ENCODE data around the gene PPP2R5C. TPM values are rescaled to one million over a fixed set of nuclear protein-coding genes. Genes with fewer than 3 reads are reported as not detected.

PPP2R5C gene
- total and polyA plus RNA-seq, 2 donors (not counting 3 experiments of a cell fraction or from before 2014, with no cell fraction given) = 42.6 to 83.6 TPM

- DNase-seq (ENCODE audit: low read depth, low spot score) = no peak
- intact Hi-C loops (cut with micrococcal nuclease) (no loop called here), dilution Hi-C loops (cut with MboI; ENCODE audit: extremely low pct_ligation_motif_present, low sequenced_read_pairs) (no loop called here)
- H3K27ac ChIP-seq (ENCODE audit: insufficient read depth, low read depth, low read length) = no peak overlapping the region
- ChIA-PET POLR2A (no interaction called here), CTCF (interaction anchor here (0.7 to 1.7 kb wide), 2 partner anchors 11 to 18 kb away, joined by 3 to 5 read pairs; no protein-coding TSS in a partner anchor)
- no peak overlapping the region for H3K4me3 ChIP-seq (replicated peaks in 1 of 3; ENCODE audit: insufficient read depth in 1 of 3, low read depth in 1 of 3, low read length in 3 of 3)
- H2AFZ ChIP-seq (ENCODE audit: low read depth, low read length) = no peak overlapping the region
- no peaks in the 10 kb centered on the region for H3K36me3 ChIP-seq (ENCODE audit: control insufficient read depth in 2 of 2, extremely low read depth in 1 of 2, insufficient read depth in 2 of 2, low read length in 2 of 2)
- H3K9ac ChIP-seq (replicated peaks; ENCODE audit: extremely low read depth, insufficient read depth, low read length) = no peak overlapping the region
- no peak for FAIRE-seq
- no peaks in the 10 kb centered on the region for H4K20me1 ChIP-seq (replicated peaks; ENCODE audit: control insufficient read depth, extremely low read depth, insufficient read depth, low read length)
- no peak overlapping the region for H3K4me2 ChIP-seq (ENCODE audit: insufficient read depth, low read length)
- no peak for TF ChIP-seq MYC (IDR thresholded peaks at IDR 0.05; ENCODE audit: low read depth, low read length)
- peaks cover 4% of the 10 kb centered on the region for H3K4me1 ChIP-seq (ENCODE audit: control insufficient read depth, extremely low read depth, insufficient read depth, low read length)
- no peaks in the 10 kb centered on the region for H3K79me2 ChIP-seq (ENCODE audit: control insufficient read depth, insufficient read depth, low read length)
- no TSS peak for BruUV-seq (replicated peaks)
- peaks cover 13 to 16% of the 10 kb centered on the region in 2 experiments for H3K27me3 ChIP-seq (ENCODE audit: control insufficient read depth in 2 of 2, insufficient read depth in 2 of 2, low read length in 2 of 2)
- no peaks in the 10 kb centered on the region for H3K9me3 ChIP-seq (replicated peaks; ENCODE audit: control insufficient read depth, insufficient read depth, low read length)
- H3K9me1 ChIP-seq (replicated peaks; ENCODE audit: control insufficient read depth, extremely low read depth, insufficient read depth, low read length) = no peaks in the 10 kb centered on the region
These were observed 27.7 kb downstream of the PPP2R5C start for GRCh38 chr14:101789222-101789621.

GRCh38 chr14:101790232-101790631 is 28.7 kb downstream of the PPP2R5C start:
- DNase-seq (ENCODE audit: low read depth, low spot score) (no peak), FAIRE-seq (no peak)
- Histone ChIP-seq H3K9ac (replicated peaks; ENCODE audit: extremely low read depth, insufficient read depth, low read length) (no peak overlapping the region), H3K27ac (ENCODE audit: insufficient read depth, low read depth, low read length) (no peak overlapping the region), H3K79me2 (ENCODE audit: control insufficient read depth, insufficient read depth, low read length) (no peaks in the 10 kb centered on the region), H3K4me2 (ENCODE audit: insufficient read depth, low read length) (no peak overlapping the region), H3K9me1 (replicated peaks; ENCODE audit: control insufficient read depth, extremely low read depth, insufficient read depth, low read length) (no peaks in the 10 kb centered on the region), H3K36me3 (ENCODE audit: control insufficient read depth in 2 of 2, extremely low read depth in 1 of 2, insufficient read depth in 2 of 2, low read length in 2 of 2) (no peaks in the 10 kb centered on the region), H4K20me1 (replicated peaks; ENCODE audit: control insufficient read depth, extremely low read depth, insufficient read depth, low read length) (no peaks in the 10 kb centered on the region), H3K4me1 (ENCODE audit: control insufficient read depth, extremely low read depth, insufficient read depth, low read length) (peaks cover 4% of the 10 kb centered on the region), H3K9me3 (replicated peaks; ENCODE audit: control insufficient read depth, insufficient read depth, low read length) (no peaks in the 10 kb centered on the region), H2AFZ (ENCODE audit: low read depth, low read length) (no peak overlapping the region), H3K27me3 (ENCODE audit: control insufficient read depth in 2 of 2, insufficient read depth in 2 of 2, low read length in 2 of 2) (peaks cover 7 to 10% of the 10 kb centered on the region in 2 experiments), H3K4me3 (replicated peaks in 1 of 3; ENCODE audit: insufficient read depth in 1 of 3, low read depth in 1 of 3, low read length in 3 of 3) (no peak overlapping the region)
- intact Hi-C loops (cut with micrococcal nuclease) = no loop called here
- dilution Hi-C loops (cut with MboI; ENCODE audit: extremely low pct_ligation_motif_present, low sequenced_read_pairs) = no loop called here
- CTCF ChIA-PET = interaction anchor here (1.6 to 2.8 kb wide), 2 partner anchors 20 kb away, joined by 5 to 19 read pairs; no protein-coding TSS in a partner anchor
- no peak for TF ChIP-seq FOS (IDR thresholded peaks at IDR 0.05; ENCODE audit: borderline replicate concordance, insufficient read depth, low read length)
- TF ChIP-seq MAX (IDR thresholded peaks at IDR 0.05; ENCODE audit: insufficient read depth, insufficient read length) = no peak
- no peak for TF ChIP-seq JUN (IDR thresholded peaks at IDR 0.05; ENCODE audit: borderline replicate concordance, insufficient read depth, insufficient read length, low read depth)
- TF ChIP-seq GATA2 (IDR thresholded peaks at IDR 0.05; ENCODE audit: insufficient read depth, insufficient read length, low read depth, low read length) = no peak
- no peak for TF ChIP-seq CTCF (IDR thresholded peaks at IDR 0.05; ENCODE audit: extremely low read depth in 1 of 2, insufficient read depth in 1 of 2, low read depth in 1 of 2, low read length in 2 of 2)
- TF ChIP-seq POLR2AphosphoS5 (IDR thresholded peaks at IDR 0.05; ENCODE audit: insufficient read depth, low read depth, low read length) = no peak
- no peak for TF ChIP-seq MYC (IDR thresholded peaks at IDR 0.05; ENCODE audit: low read depth, low read length)
- no TSS peak for BruUV-seq (replicated peaks)
- POLR2A ChIA-PET = no interaction called here
